Thoracic aorta (tissue), 2 donors: ENCODE results near the gene PEX3. TPM values are rescaled to one million over a fixed set of nuclear protein-coding genes. Genes with fewer than 3 reads are reported as not detected.

ENCODE experiments used
- ATAC-seq: fragments of 150-250 bp; one replicate; pipeline ENCODE4 v1.8.0; 2017; ENCODE audit warnings: low read depth; ENCODE audit not compliant: insufficient number of reproducible peaks, low FRiP score
- DNase-seq: peaks from one replicate; pipeline ENCODE4 v3.0.0-alpha.2; 2020; ENCODE audit warnings: low spot score
- H3K27ac ChIP-seq, 2 donors: fragments of 200-600 bp; sonication (generic); 1 replicate in 1 of 2; 2 replicates in 1 of 2; pipeline ENCODE4 v1.5.1; 2016; ENCODE audit warnings: mild to moderate bottlenecking in 2 of 2, moderate library complexity in 2 of 2
- H3K27me3 ChIP-seq: fragments of 200-600 bp; sonication (generic); replicated peaks from 2 replicates; pipeline ENCODE4 v1.6.0; 2016; ENCODE audit warnings: mild to moderate bottlenecking; ENCODE audit not compliant: insufficient read depth
- H3K36me3 ChIP-seq: fragments of 200-600 bp; sonication (generic); one replicate; pipeline ENCODE4 v1.5.1; 2016
- H3K4me1 ChIP-seq, 2 donors: fragments of 200-600 bp; sonication (generic); 1 replicate in 1 of 2; 2 replicates in 1 of 2; pipeline versions ENCODE4 v1.5.1 to v1.6.0; 2016; ENCODE audit warnings: low read depth in 2 of 2, mild to moderate bottlenecking in 1 of 2; ENCODE audit not compliant: control insufficient read depth in 1 of 2
- H3K4me3 ChIP-seq: fragments of 200-600 bp; sonication (generic); 2 replicates; pipeline ENCODE4 v1.5.1; 2016; ENCODE audit warnings: mild to moderate bottlenecking
- H3K9me3 ChIP-seq: fragments of 200-600 bp; sonication (generic); 2 replicates; pipeline ENCODE4 v1.5.1; 2016
- total RNA-seq, 2 donors: library from RNA; depleted of rRNA; stranded (reverse); fragments of >200 nt; gene quantifications; one replicate each; pipeline versions ENCODE4 v1.1.0 to v1.2.3, GENCODE V29; 2016
- TF ChIP-seq, protein P1 (sequence below): fragments of 200-600 bp; sonication (generic); IDR thresholded peaks from one replicate; pipeline ENCODE4 v1.5.1; 2019; ENCODE audit warnings: antibody characterized with exemption

Gene PEX3
- total RNA-seq, 2 donors from 2014 or later, result 11.4 to 16.2 TPM

DNA sequence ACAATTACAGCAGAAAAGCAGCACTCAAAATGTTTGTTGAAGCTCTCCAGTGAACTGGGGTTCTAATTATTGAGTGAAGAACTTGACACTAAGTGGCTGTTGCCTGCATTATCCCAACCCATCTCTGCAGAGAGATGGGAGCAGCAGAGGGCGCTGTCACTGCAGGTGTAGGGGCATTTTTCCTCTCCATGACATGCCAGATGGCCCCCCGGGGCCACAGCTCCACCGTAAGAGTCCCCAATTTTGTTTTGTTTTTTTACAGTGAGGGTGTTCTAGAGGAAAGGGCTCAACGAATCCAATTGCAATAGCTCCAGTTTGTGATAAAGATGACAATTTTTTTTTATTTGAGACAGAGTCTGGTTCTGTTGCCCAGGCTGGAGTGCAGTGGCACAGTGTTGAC lies 62.8 kb downstream of the PEX3 start:
- Histone ChIP-seq H3K4me1 (peaks cover 18 to 25% of the 10 kb centered on the region in 2 donors), H3K27me3 (no peaks in the 10 kb centered on the region), H3K27ac (no peak overlapping the region), H3K9me3 (no peaks in the 10 kb centered on the region), H3K36me3 (no peaks in the 10 kb centered on the region), H3K4me3 (no peak overlapping the region)
- TF ChIP-seq, protein P1, sequence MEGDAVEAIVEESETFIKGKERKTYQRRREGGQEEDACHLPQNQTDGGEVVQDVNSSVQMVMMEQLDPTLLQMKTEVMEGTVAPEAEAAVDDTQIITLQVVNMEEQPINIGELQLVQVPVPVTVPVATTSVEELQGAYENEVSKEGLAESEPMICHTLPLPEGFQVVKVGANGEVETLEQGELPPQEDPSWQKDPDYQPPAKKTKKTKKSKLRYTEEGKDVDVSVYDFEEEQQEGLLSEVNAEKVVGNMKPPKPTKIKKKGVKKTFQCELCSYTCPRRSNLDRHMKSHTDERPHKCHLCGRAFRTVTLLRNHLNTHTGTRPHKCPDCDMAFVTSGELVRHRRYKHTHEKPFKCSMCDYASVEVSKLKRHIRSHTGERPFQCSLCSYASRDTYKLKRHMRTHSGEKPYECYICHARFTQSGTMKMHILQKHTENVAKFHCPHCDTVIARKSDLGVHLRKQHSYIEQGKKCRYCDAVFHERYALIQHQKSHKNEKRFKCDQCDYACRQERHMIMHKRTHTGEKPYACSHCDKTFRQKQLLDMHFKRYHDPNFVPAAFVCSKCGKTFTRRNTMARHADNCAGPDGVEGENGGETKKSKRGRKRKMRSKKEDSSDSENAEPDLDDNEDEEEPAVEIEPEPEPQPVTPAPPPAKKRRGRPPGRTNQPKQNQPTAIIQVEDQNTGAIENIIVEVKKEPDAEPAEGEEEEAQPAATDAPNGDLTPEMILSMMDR, result no peak
- DNase-seq, result no peak
- ATAC-seq, result no peak

DNA sequence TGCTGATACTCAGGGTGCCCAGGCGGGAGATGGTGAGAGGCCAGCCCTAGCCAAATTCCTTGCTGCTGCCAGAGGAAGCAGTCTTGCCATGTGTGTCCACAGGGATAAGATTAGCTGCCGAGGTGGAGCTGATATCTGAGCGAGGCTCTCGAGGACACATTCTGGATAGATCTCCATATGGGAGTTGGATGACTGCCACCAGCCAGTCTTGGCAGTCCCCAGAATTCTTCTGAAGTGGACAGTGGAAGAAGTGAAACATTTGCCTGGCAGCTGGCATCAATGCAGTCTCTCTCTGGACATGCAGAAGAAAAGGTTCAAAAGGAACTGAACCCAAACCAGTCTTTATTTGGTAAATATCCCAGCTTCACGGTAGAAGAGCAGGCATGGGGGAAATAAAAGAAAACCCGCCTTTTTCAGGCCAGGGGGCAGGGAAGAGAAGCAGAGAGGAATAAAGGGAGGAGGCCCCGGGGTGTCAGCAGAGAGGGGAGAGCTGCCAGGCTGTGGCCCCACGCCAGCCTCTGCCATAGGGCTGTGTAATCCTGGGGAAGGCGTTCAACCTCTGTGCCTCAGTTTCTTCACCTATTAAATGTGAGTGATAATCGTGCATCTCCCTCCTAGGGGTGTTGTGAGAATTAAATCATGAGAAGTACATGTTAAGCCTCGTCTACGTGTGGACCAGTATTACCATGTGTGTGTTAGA lies 64.6 kb downstream of the PEX3 start:
- Histone ChIP-seq H3K36me3 (no peaks in the 10 kb centered on the region), H3K9me3 (no peaks in the 10 kb centered on the region), H3K27ac (no peak overlapping the region), H3K4me1 (peaks cover 11 to 16% of the 10 kb centered on the region in 2 donors), H3K4me3 (peak overlapping the region; percentile 23), H3K27me3 (no peaks in the 10 kb centered on the region)
- DNase-seq (no peak), ATAC-seq (no peak)
- TF ChIP-seq, protein P1, result no peak

DNA sequence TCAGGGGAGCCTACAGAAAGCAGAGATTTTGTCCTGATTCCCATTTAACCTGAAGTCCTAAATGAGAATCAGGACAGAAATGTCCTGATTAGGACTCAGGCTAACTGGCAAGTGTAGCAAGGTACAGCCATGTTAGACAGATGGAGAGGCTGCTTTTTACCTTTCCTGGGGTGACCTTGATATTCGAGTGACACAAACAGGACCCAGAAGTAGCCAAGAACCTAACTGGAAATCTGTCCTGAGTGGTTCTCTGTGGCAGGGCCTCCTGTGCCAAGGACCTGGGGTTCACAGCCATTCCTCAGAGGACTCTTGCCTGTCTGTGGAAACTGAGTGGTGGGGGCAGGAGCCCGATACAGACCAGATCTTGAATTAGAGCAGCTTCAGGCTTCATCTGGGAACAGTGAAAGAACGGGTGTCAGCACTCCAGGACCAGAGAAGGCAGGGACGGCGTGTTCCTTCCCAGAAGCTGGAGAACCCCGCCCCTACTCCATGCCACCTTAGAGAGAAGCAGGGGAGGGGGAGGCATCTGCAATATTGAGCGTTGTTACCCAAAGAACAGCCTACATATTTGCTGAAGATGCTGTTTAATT lies 65.3 kb downstream of the PEX3 start:
- H3K4me1 ChIP-seq, result peaks cover 6 to 16% of the 10 kb centered on the region in 2 donors
- H3K27me3 ChIP-seq, result no peaks in the 10 kb centered on the region
- no peaks in the 10 kb centered on the region for H3K36me3 ChIP-seq
- no peak for ATAC-seq
- no peak overlapping the region for H3K4me3 ChIP-seq
- H3K27ac ChIP-seq, result no peak overlapping the region
- DNase-seq, result no peak
- no peaks in the 10 kb centered on the region for H3K9me3 ChIP-seq
- TF ChIP-seq, protein P1, result no peak

DNA sequence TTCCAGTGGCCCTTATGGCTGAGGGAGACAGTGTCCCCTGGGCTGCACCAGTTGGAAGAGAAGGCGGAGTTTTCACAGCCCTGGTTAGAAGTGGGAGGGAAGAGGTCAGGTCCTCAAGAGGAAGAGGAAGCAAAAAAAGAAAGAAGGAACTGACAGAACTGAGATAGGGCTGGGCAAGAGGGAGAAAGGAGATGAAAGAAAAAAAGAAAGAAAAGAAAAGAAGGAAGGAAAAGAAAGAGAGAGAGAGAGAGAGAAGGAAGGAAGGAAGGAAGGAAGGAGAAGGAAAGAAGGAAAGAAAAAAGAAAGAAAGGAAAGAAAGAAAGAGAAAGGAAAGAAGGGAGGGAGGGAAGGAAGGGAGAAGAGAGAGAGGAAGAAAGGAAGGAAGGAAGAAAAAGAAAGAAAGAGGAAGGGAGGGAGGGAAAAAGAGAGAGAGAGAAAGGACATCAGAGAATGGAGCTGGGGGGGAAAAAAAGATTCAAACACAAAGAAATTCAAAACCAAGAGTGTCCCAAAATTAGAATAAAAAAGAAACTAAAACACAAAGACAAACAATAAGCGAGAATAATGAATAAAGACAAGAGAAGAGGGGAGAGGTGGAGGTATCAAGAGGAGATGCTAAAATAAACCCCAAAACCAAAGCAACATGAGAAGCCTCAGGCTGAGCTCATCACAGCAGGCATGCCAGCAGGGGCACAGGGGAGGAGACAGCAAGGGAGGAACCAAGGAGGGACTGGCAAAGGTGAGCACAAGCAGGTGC lies 66.3 kb downstream of the PEX3 start:
- no peak for ATAC-seq
- DNase-seq, result no peak
- Histone ChIP-seq H3K27me3 (no peaks in the 10 kb centered on the region), H3K27ac (no peak overlapping the region), H3K9me3 (no peaks in the 10 kb centered on the region), H3K36me3 (no peaks in the 10 kb centered on the region), H3K4me1 (peaks cover 6 to 14% of the 10 kb centered on the region in 2 donors), H3K4me3 (no peak overlapping the region)
- TF ChIP-seq, protein P1, result no peak

DNA sequence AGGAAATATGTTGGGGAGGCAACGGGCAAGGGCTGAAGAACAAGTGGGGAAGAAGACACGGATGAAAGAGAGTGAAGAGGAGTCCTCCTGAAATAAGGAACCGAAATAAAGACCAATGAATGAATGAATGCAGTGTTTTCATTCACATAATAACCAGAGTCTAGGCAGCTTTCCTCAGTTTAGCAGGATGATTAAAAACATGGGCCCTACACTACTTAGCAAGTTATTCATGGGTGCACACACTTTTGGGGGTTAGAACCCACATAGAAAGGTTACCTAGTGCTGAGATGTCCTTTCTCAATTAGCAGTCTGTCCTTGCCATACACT lies 66.8 kb downstream of the PEX3 start:
- ATAC-seq (no peak), DNase-seq (no peak)
- Histone ChIP-seq H3K36me3 (no peaks in the 10 kb centered on the region), H3K4me1 (peaks cover 6 to 12% of the 10 kb centered on the region in 2 donors), H3K9me3 (no peaks in the 10 kb centered on the region), H3K27me3 (no peaks in the 10 kb centered on the region), H3K4me3 (no peak overlapping the region), H3K27ac (no peak overlapping the region)
- TF ChIP-seq, protein P1, result no peak
